Measurements from ENCODE around the gene ALS2CL.

ALS2CL gene

GRCh38 chr3:46681387-46681786 lies 12.1 kb downstream of the ALS2CL start:
- Histone ChIP-seq H3K27me3 (no peaks in the 10 kb centered on the region), H3K9me3 (no peaks in the 10 kb centered on the region), H3K4me1 (no peaks in the 10 kb centered on the region), H3K4me3 (ENCODE audit: low read depth, low read length) (no peak overlapping the region), H3K36me3 (no peaks in the 10 kb centered on the region)
- TF ChIP-seq, protein P1, sequence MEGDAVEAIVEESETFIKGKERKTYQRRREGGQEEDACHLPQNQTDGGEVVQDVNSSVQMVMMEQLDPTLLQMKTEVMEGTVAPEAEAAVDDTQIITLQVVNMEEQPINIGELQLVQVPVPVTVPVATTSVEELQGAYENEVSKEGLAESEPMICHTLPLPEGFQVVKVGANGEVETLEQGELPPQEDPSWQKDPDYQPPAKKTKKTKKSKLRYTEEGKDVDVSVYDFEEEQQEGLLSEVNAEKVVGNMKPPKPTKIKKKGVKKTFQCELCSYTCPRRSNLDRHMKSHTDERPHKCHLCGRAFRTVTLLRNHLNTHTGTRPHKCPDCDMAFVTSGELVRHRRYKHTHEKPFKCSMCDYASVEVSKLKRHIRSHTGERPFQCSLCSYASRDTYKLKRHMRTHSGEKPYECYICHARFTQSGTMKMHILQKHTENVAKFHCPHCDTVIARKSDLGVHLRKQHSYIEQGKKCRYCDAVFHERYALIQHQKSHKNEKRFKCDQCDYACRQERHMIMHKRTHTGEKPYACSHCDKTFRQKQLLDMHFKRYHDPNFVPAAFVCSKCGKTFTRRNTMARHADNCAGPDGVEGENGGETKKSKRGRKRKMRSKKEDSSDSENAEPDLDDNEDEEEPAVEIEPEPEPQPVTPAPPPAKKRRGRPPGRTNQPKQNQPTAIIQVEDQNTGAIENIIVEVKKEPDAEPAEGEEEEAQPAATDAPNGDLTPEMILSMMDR (IDR thresholded peaks at IDR 0.05; ENCODE audit: low read depth, low read length), result no peak
- no peak for DNase-seq

DNA sequence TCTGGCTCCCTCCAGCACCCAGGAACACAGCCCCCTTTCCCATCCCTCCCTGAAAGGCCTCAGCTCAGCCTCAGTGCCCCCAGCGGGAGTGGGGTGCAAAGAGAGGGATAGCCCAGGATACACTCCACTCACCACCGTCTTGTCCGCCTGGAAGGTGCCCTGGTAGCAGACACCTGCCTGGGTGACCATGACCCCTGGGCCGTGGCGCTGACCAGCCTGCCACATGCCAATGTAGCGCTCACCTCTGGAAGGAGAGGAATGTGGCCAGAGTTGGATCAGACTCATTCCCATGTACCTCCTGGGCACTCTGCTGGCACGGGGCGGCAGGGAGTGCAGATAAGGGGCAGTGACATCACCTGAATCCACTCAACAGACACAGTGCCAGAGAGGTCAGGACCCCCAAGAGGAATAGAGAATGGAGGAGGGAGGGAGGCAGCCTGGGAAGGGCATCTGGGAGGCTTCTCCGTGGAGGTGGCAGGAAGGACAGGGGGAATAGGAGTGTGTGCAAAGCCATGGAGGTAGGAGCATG lies 13.1 kb downstream of the ALS2CL start:
- Histone ChIP-seq H3K27me3 (no peaks in the 10 kb centered on the region), H3K36me3 (no peaks in the 10 kb centered on the region), H3K4me3 (ENCODE audit: low read depth, low read length) (no peak overlapping the region), H3K9me3 (no peaks in the 10 kb centered on the region), H3K4me1 (no peaks in the 10 kb centered on the region)
- no peak for DNase-seq
- TF ChIP-seq, protein P1 (IDR thresholded peaks at IDR 0.05; ENCODE audit: low read depth, low read length), result no peak

DNA sequence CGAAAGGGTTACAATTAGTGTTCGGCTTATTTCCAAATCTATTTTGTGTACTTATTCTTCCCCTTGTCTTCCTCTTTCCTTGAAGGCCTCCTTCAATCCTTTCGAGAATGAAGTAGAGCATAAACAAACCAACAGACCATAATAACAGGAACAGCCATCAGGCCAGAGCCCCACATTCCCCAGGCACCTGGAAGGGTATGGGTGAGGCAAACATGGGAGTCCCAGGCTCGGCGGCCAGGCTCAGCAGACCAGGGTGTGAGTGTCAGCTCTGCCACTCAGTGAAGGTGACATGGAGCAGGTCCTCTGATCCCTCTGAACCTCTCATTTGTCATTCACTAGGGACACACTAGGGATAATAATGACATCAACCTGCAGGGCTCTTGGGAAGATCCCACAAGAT lies 13.8 kb downstream of the ALS2CL start:
- H3K4me3 ChIP-seq (ENCODE audit: low read depth, low read length), result no peak overlapping the region
- no peaks in the 10 kb centered on the region for H3K27me3 ChIP-seq
- H3K4me1 ChIP-seq, result no peaks in the 10 kb centered on the region
- no peak for DNase-seq
- TF ChIP-seq, protein P1 (IDR thresholded peaks at IDR 0.05; ENCODE audit: low read depth, low read length), result no peak
- no peaks in the 10 kb centered on the region for H3K9me3 ChIP-seq
- H3K36me3 ChIP-seq, result no peaks in the 10 kb centered on the region

DNA sequence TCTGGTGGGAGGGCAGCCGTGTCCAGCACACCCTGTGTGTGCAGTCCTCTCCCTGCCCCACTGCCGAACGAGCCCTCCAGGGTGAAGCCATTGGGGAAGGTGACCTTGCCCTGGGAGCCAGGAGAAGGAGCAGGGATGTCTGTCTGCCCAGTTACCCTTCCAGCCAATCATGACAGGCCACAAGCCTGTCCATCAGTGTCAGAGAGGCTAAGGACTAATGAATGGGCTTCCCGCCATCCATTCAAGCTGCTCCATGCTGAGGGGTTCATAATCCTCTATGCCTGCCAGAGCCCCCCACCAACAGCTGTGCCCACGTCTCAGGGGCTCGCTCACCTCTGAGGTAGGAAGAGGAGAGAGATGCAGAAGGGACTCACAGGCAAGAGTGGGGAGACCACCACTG lies 15.2 kb downstream of the ALS2CL start:
- no peaks in the 10 kb centered on the region for H3K36me3 ChIP-seq
- no peaks in the 10 kb centered on the region for H3K9me3 ChIP-seq
- no peak overlapping the region for H3K4me3 ChIP-seq (ENCODE audit: low read depth, low read length)
- DNase-seq, result no peak
- H3K4me1 ChIP-seq, result no peaks in the 10 kb centered on the region
- TF ChIP-seq, protein P1 (IDR thresholded peaks at IDR 0.05; ENCODE audit: low read depth, low read length), result no peak
- H3K27me3 ChIP-seq, result no peaks in the 10 kb centered on the region

GRCh38 chr3:46677411-46677726 lies 16.1 kb downstream of the ALS2CL start:
- TF ChIP-seq, protein P1 (IDR thresholded peaks at IDR 0.05; ENCODE audit: low read depth, low read length), result no peak
- no peaks in the 10 kb centered on the region for H3K36me3 ChIP-seq
- H3K9me3 ChIP-seq, result no peaks in the 10 kb centered on the region
- no peaks in the 10 kb centered on the region for H3K27me3 ChIP-seq
- DNase-seq, result no peak
- no peaks in the 10 kb centered on the region for H3K4me1 ChIP-seq
- no peak overlapping the region for H3K4me3 ChIP-seq (ENCODE audit: low read depth, low read length)

DNA sequence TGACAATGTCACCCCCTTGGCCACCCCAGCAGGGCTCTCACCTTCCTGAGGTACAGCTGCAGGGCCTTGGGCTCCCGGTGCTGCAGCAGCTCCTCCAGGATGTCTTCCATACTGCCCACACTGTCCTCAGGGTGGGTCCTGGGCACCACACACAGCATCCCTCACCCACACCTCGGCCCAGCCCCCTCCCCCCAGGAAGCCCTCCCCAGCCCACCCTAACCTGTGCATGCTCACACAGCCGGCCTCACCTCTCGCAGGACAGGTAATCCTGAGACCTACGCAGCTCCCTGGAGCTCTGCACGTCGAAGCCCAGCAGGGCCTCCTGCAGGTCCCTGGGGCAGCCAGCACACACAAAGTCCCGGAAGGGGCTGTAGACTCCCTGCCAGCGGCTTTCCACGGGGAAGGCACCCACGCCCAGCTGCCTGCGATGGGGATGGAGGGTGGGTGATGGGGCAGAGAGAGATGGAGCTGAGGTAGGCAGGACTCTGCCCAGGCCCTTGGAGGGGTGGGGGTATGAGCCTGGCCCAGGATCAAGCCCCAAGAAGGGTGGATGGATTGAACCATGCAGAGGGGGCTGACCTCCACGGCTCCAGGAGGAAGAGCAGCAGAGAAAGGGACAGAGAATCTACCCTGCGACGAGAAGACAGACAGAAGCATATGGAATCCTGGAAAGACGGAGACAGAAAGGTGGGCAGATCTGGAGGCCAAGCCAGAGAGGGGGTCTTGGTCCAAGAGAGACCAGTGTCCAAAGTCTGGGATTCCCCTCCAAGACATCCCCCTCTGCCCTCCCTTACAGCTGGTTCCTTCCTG lies 16.7 kb downstream of the ALS2CL start:
- Histone ChIP-seq H3K27me3 (no peaks in the 10 kb centered on the region), H3K36me3 (no peaks in the 10 kb centered on the region), H3K4me1 (no peaks in the 10 kb centered on the region), H3K9me3 (no peaks in the 10 kb centered on the region), H3K4me3 (ENCODE audit: low read depth, low read length) (no peak overlapping the region)
- no peak for DNase-seq
- TF ChIP-seq, protein P1 (IDR thresholded peaks at IDR 0.05; ENCODE audit: low read depth, low read length), result no peak

Data from BE2C (cell line).